Keratinocyte (primary cell): ENCODE data around the gene UTF1. TPM values are rescaled to one million over a fixed set of nuclear protein-coding genes. Genes with fewer than 3 reads are reported as not detected.

Experiments
- DNase-seq: peaks from one replicate; pipeline ENCODE4 v3.0.0-alpha.2; 2011; ENCODE audit warnings: low read depth, missing footprints, low spot score
- FAIRE-seq: peaks from 2 replicates; lab custom pipeline; 2011; peaks lifted over from hg19 to GRCh38; lab: Jason Lieb, UNC
- H2AFZ ChIP-seq: 2 replicates; pipeline ENCODE4 v1.6.0; 2012; ENCODE audit warnings: low read length, control low read depth, inconsistent platforms; ENCODE audit not compliant: control insufficient read depth
- H3K27ac ChIP-seq: 2 replicates; pipeline ENCODE4 v1.5.1; 2011; ENCODE audit warnings: low read length; ENCODE audit not compliant: control insufficient read depth, insufficient read depth
- H3K27me3 ChIP-seq: 3 replicates; pipeline ENCODE4 v1.6.0; 2011; ENCODE audit warnings: low read length; ENCODE audit not compliant: control insufficient read depth, insufficient read depth; ENCODE audit errors: extremely low read depth
- H3K36me3 ChIP-seq, 2 experiments: 2 replicates in 1 of 2; 3 replicates in 1 of 2; pipeline ENCODE4 v1.5.1; 2011; ENCODE audit warnings: low read length in 2 of 2, mild to moderate bottlenecking in 1 of 2; ENCODE audit not compliant: control insufficient read depth in 2 of 2, insufficient read depth in 2 of 2; ENCODE audit errors: extremely low read depth in 1 of 2
- H3K4me1 ChIP-seq: 3 replicates; pipeline ENCODE4 v1.5.1; 2011; ENCODE audit warnings: low read length; ENCODE audit not compliant: control insufficient read depth, insufficient read depth; ENCODE audit errors: extremely low read depth
- H3K4me2 ChIP-seq: 3 replicates; pipeline ENCODE4 v1.6.0; 2011; ENCODE audit warnings: low read depth, low read length; ENCODE audit not compliant: control insufficient read depth, insufficient read depth; ENCODE audit errors: extremely low read depth
- H3K4me3 ChIP-seq, 3 experiments: fragments of 200-600 bp in 1 of 3; sonication (generic) in 1 of 3; 2 replicates in 2 of 3; 3 replicates in 1 of 3; pipeline ENCODE4 v1.5.1; 2011 to 2016; ENCODE audit warnings: low read length in 3 of 3, mild to moderate bottlenecking in 3 of 3, control low read depth in 2 of 3, inconsistent platforms in 1 of 3, low read depth in 1 of 3, mixed read lengths in 1 of 3, mixed run types in 1 of 3, moderate library complexity in 1 of 3; ENCODE audit not compliant: control insufficient read depth in 2 of 3, insufficient read depth in 2 of 3; ENCODE audit errors: extremely low read depth in 1 of 3
- H3K79me2 ChIP-seq: 2 replicates; pipeline ENCODE4 v1.6.0; 2012; ENCODE audit warnings: low read length; ENCODE audit not compliant: control insufficient read depth, insufficient read depth
- H3K9ac ChIP-seq: 3 replicates; pipeline ENCODE4 v1.6.0; 2011; ENCODE audit warnings: low read length; ENCODE audit not compliant: control insufficient read depth, insufficient read depth; ENCODE audit errors: extremely low read depth
- H3K9me1 ChIP-seq: 3 replicates; pipeline ENCODE4 v1.6.0; 2011; ENCODE audit warnings: low read length; ENCODE audit not compliant: control insufficient read depth, insufficient read depth; ENCODE audit errors: extremely low read depth
- H3K9me3 ChIP-seq: 2 replicates; pipeline ENCODE4 v1.5.1; 2012; ENCODE audit warnings: low read depth, low read length; ENCODE audit not compliant: control insufficient read depth
- H4K20me1 ChIP-seq: 3 replicates; pipeline ENCODE4 v1.6.0; 2011; ENCODE audit warnings: low read length; ENCODE audit not compliant: control insufficient read depth, insufficient read depth; ENCODE audit errors: extremely low read depth
- EZH2 ChIP-seq: IDR thresholded peaks from one replicate; pipeline ENCODE4 v1.6.1; 2012; ENCODE audit warnings: inconsistent platforms, mild to moderate bottlenecking, low read length, moderate library complexity
- dilution Hi-C: fragments of 300-500 bp; cut with MboI; formaldehyde crosslinking; loops from one replicate; pipeline ENCODE4 v1.7.0; 2020; ENCODE audit warnings: low sequenced_read_pairs; ENCODE audit not compliant: extremely low pct_ligation_motif_present
- polyA plus RNA-seq, 5 experiments: library from polyadenylated mRNA; depleted of rRNA in 3 of 5; stranded (reverse) in 3 of 5; stranded (forward) in 1 of 5; unstranded in 1 of 5; fragments of >200 nt; gene quantifications; 1 replicate in 1 of 5; 2 replicates in 3 of 5; 3 replicates in 1 of 5; pipeline versions ENCODE4 v1.2.1 to v1.2.3, GENCODE V29; 2011 to 2012; ENCODE audit warnings: missing spikeins in 2 of 5, low read depth in 1 of 5, low replicate concordance in 1 of 5
- TF ChIP-seq, protein P1 (sequence below), 3 experiments: IDR thresholded peaks in 1 of 3; conservative IDR thresholded peaks in 1 of 3; optimal IDR thresholded peaks in 1 of 3; 2 replicates in 2 of 3; 3 replicates in 1 of 3; pipeline versions ENCODE3 to v1.5.1; 2011; ENCODE audit warnings: low read length in 3 of 3, mild to moderate bottlenecking in 3 of 3, moderate library complexity in 2 of 3, control low read depth in 1 of 3, inconsistent platforms in 1 of 3; ENCODE audit not compliant: insufficient read depth in 2 of 3; ENCODE audit errors: extremely low read depth in 1 of 3

Gene UTF1
- polyA plus RNA-seq, 1 donor (not counting 4 experiments of a cell fraction or from before 2014, with no cell fraction given): not detected

DNA sequence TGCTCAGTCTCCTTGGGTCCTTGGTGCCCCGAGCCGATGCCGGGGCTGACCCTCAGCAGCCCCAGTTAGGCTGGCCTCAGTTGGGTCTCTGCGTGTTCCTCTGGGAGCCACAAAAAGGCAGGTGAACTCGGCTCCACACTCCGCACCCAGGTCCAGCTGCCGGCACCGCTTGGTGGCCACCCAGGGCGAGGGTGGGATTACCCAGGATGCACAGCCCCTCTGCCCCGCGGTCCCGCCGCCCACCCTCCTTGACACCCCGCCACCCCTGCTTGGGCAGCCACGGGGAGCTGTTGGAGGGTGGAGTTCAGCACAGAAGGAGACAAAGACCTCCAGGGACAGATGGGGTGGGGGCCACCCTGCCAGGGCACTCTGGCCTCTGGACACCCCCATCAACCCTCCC is 25.3 kb downstream of the UTF1 start:
- TF ChIP-seq EZH2: no peak
- TF ChIP-seq, protein P1, sequence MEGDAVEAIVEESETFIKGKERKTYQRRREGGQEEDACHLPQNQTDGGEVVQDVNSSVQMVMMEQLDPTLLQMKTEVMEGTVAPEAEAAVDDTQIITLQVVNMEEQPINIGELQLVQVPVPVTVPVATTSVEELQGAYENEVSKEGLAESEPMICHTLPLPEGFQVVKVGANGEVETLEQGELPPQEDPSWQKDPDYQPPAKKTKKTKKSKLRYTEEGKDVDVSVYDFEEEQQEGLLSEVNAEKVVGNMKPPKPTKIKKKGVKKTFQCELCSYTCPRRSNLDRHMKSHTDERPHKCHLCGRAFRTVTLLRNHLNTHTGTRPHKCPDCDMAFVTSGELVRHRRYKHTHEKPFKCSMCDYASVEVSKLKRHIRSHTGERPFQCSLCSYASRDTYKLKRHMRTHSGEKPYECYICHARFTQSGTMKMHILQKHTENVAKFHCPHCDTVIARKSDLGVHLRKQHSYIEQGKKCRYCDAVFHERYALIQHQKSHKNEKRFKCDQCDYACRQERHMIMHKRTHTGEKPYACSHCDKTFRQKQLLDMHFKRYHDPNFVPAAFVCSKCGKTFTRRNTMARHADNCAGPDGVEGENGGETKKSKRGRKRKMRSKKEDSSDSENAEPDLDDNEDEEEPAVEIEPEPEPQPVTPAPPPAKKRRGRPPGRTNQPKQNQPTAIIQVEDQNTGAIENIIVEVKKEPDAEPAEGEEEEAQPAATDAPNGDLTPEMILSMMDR (optimal IDR thresholded peaks at IDR 0.05 in 1 of 3, IDR thresholded peaks at IDR 0.05 in 1 of 3, conservative IDR thresholded peaks at IDR 0.05 in 1 of 3; ENCODE audit: extremely low read depth in 1 of 3, insufficient read depth in 2 of 3, low read length in 3 of 3): no peak
- no peak overlapping the region for H3K4me3 ChIP-seq
- no peak overlapping the region for H3K27ac ChIP-seq
- FAIRE-seq (no peak), DNase-seq (no peak)
- H3K79me2 ChIP-seq: no peaks in the 10 kb centered on the region
- no peaks in the 10 kb centered on the region for H3K9me1 ChIP-seq
- H3K9me3 ChIP-seq: no peaks in the 10 kb centered on the region
- no peaks in the 10 kb centered on the region for H3K36me3 ChIP-seq
- peaks cover 33% of the 10 kb centered on the region for H3K4me1 ChIP-seq
- H3K9ac ChIP-seq: no peak overlapping the region
- H3K27me3 ChIP-seq: peaks cover 7% of the 10 kb centered on the region
- H3K4me2 ChIP-seq: no peak overlapping the region
- no peaks in the 10 kb centered on the region for H4K20me1 ChIP-seq
- no peak overlapping the region for H2AFZ ChIP-seq
- dilution Hi-C loops: no loop called here

DNA sequence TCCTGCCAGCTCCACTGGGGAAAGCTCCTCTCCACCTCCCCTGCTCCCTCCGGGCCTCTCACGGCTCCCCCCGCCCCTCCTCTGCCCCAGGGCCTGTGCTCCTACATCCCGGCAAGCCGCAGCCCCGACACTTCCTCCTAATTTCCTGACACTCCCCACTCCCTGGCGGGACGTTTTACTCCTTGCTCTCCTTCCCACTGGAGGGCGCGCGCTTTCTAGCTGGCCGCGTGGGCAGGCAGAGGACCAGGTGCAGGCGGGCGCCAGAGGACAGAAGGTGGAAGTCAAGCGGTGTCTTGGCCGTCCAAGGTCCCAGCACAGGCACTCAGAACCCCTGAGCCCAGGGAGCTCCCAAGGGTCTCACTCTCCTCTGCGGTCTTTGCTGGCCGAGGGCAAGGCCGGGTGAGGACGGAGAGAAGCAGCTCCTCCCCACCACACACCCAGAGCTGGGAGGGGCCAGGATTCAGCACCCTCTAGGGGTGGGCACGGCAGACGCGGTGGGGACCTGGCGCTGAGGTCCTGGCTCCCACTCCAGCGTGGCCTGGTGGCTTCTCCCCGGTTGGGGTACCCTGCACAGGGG is 27.6 kb downstream of the UTF1 start:
- Histone ChIP-seq H4K20me1 (no peaks in the 10 kb centered on the region), H3K27ac (peak overlapping the region; percentile 71), H3K4me2 (peak overlapping the region; percentile 33), H2AFZ (peak overlapping the region; percentile 41), H3K27me3 (no peaks in the 10 kb centered on the region), H3K9me1 (no peaks in the 10 kb centered on the region), H3K79me2 (no peaks in the 10 kb centered on the region), H3K36me3 (peaks cover 0 to 4% of the 10 kb centered on the region in 2 experiments), H3K9ac (peak overlapping the region; percentile 59), H3K9me3 (no peaks in the 10 kb centered on the region), H3K4me3 (no peak overlapping the region), H3K4me1 (peaks cover 38% of the 10 kb centered on the region)
- TF ChIP-seq, protein P1 (optimal IDR thresholded peaks at IDR 0.05 in 1 of 3, IDR thresholded peaks at IDR 0.05 in 1 of 3, conservative IDR thresholded peaks at IDR 0.05 in 1 of 3; ENCODE audit: extremely low read depth in 1 of 3, insufficient read depth in 2 of 3, low read length in 3 of 3): peak; percentile 23 to 84 (median 54)
- TF ChIP-seq EZH2: no peak
- dilution Hi-C loops: no loop called here
- DNase-seq (no peak), FAIRE-seq (peak; percentile 34)
